Hindlimb muscle (tissue), 1 donor: ENCODE results near the gene AFF2. TPM values are rescaled to one million over a fixed set of nuclear protein-coding genes. Genes with fewer than 3 reads are reported as not detected.

Source experiments
- DNase-seq: peaks from one replicate; pipeline ENCODE4 v3.0.0-alpha.2; 2013
- polyA plus RNA-seq: library from polyadenylated mRNA; unstranded; fragments of 120-200 nt; gene quantifications from one replicate; pipeline ENCODE4 v1.2.1, GENCODE V29; 2013; ENCODE audit not compliant: insufficient read length

The AFF2 gene
- polyA plus RNA-seq, 1 donor: 1.0 TPM

- no peak for DNase-seq
Measured at GRCh38 chrX:148537556-148538182, 37.3 kb downstream of the AFF2 start.

GRCh38 chrX:148538582-148538981 lies 38.2 kb downstream of the AFF2 start:
- no peak for DNase-seq

GRCh38 chrX:148540114-148540513 lies 39.7 kb downstream of the AFF2 start:
- DNase-seq: no peak

- no peak for DNase-seq
Measured at GRCh38 chrX:148540671-148541583, 40.5 kb downstream of the AFF2 start.

- no peak for DNase-seq
Measured at GRCh38 chrX:148541584-148541940, 41.1 kb downstream of the AFF2 start.

- no peak for DNase-seq
Measured at GRCh38 chrX:148542481-148543255, 42.3 kb downstream of the AFF2 start.

- DNase-seq: no peak
Measured at GRCh38 chrX:148552775-148553174, 52.4 kb downstream of the AFF2 start.

- no peak for DNase-seq
Measured at GRCh38 chrX:148555101-148555500, 54.7 kb downstream of the AFF2 start.

GRCh38 chrX:148555571-148556243 lies 55.3 kb downstream of the AFF2 start:
- no peak for DNase-seq

GRCh38 chrX:148556498-148556897 lies 56.1 kb downstream of the AFF2 start:
- no peak for DNase-seq

GRCh38 chrX:148562846-148563245 lies 62.4 kb downstream of the AFF2 start:
- DNase-seq: no peak

- no peak for DNase-seq
Measured at GRCh38 chrX:148567229-148567628, 66.8 kb downstream of the AFF2 start.

- DNase-seq: no peak
Measured at GRCh38 chrX:148567779-148568178, 67.4 kb downstream of the AFF2 start.

GRCh38 chrX:148568763-148569162 lies 68.3 kb downstream of the AFF2 start:
- no peak for DNase-seq

- no peak for DNase-seq
Measured at GRCh38 chrX:148572337-148572736, 71.9 kb downstream of the AFF2 start.

- no peak for DNase-seq
Measured at GRCh38 chrX:148573119-148573518, 72.7 kb downstream of the AFF2 start.

GRCh38 chrX:148574237-148574973 lies 74.0 kb downstream of the AFF2 start:
- no peak for DNase-seq

GRCh38 chrX:148576396-148576795 lies 76.0 kb downstream of the AFF2 start:
- no peak for DNase-seq

GRCh38 chrX:148577741-148578140 lies 77.3 kb downstream of the AFF2 start:
- DNase-seq: no peak

- DNase-seq: no peak
Measured at GRCh38 chrX:148580016-148580415, 79.6 kb downstream of the AFF2 start.

- DNase-seq: no peak
Measured at GRCh38 chrX:148582353-148582752, 81.9 kb downstream of the AFF2 start.
